MM.1S (cell line): ENCODE measurements around the gene AHSA1.

Experiments
- EZH2phosphoT487 ChIP-seq: fragments of 300-600 bp; sonication (generic); IDR thresholded peaks from 2 replicates; pipeline ENCODE4 v1.6.1; 2018; ENCODE audit warnings: antibody characterized with exemption, low read length
- TF ChIP-seq, protein P1 (sequence below): fragments of 300-600 bp; sonication (generic); IDR thresholded peaks from 2 replicates; pipeline ENCODE4 v1.5.1; 2016; ENCODE audit warnings: antibody characterized with exemption, low read length, mixed read lengths

DNA sequence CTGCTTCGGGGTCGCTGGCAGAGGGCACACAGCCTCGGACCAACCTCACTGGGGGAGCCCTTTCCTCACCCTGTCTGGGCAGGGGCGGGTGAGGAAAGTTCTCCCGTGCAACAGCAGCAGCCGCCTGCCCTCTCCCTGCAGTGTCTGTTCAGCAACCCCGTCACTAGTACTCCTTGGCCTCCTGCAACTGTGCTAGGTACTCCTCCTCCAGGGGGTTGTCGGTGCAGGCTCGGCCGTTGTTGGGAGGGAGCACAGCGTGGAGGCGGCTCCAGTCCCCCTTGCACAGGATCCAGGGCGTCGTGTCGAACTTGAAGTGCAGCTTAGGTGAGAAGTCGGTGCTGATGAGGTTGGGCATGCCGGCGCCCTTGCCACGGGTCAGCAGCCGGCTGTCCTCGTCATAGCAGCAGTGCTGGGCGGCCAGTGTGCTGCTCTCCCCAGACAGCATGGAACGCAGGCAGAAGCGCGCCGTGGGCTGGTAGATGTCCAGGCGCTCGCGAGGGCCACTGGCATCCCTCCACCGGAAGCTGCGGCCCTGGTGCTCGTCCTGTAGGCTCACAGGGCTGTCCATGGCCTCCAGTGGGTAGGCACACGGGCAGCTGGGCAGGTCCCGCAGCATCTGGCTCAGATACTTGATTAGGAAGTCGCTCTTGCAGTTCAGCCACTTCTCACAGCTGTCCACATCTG, 17.7 kb downstream of the AHSA1 start:
- TF ChIP-seq, protein P1, sequence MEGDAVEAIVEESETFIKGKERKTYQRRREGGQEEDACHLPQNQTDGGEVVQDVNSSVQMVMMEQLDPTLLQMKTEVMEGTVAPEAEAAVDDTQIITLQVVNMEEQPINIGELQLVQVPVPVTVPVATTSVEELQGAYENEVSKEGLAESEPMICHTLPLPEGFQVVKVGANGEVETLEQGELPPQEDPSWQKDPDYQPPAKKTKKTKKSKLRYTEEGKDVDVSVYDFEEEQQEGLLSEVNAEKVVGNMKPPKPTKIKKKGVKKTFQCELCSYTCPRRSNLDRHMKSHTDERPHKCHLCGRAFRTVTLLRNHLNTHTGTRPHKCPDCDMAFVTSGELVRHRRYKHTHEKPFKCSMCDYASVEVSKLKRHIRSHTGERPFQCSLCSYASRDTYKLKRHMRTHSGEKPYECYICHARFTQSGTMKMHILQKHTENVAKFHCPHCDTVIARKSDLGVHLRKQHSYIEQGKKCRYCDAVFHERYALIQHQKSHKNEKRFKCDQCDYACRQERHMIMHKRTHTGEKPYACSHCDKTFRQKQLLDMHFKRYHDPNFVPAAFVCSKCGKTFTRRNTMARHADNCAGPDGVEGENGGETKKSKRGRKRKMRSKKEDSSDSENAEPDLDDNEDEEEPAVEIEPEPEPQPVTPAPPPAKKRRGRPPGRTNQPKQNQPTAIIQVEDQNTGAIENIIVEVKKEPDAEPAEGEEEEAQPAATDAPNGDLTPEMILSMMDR = no peak
- no peak for TF ChIP-seq EZH2phosphoT487
